HG03066 (cell line): ENCODE measurements around the gene CPA4.
"Not testable (repeated sequence)": the region's sequence is repeated elsewhere in the genome, so short reads cannot be mapped to it uniquely, and the experiment has no call there.

Experiments used
- ATAC-seq: cut with Tn5 transposase; IDR thresholded peaks from one replicate; pipeline ENCODE4 v1.9.1; 2021; ENCODE audit warnings: low read depth; ENCODE audit not compliant: unreplicated experiment

Gene CPA4

DNA sequence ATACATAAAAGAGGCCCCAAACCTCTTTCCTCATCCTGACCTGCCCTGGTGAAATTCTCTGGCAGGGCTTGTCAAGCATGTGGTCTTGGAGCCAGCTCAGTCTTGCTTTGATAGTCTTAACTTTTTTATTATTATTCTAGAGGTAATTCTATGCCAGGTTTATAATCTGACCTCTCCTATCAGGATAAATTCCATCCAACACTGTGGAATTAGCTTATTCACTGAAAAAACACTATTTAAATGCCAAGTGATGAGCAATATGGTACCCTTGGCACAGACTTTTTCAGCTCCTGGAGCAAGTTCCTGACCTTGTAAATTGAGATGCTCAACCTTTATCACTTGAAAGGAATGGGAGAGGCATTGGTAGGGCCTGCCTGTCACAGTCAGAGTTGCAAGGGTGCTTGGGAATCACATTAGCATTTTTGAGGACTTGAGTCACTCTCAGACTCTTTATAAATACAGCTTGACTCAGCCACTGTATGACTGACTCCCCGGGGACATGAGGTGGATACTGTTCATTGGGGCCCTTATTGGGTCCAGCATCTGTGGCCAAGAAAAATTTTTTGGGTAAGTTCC lies at the start of gene CPA4:
Gene CPA4 (plus strand): TSS at position 480 of the 576 bp plus-strand sequence. CDS start 20 bp downstream, at position 500.
- ATAC-seq, result no peak

DNA sequence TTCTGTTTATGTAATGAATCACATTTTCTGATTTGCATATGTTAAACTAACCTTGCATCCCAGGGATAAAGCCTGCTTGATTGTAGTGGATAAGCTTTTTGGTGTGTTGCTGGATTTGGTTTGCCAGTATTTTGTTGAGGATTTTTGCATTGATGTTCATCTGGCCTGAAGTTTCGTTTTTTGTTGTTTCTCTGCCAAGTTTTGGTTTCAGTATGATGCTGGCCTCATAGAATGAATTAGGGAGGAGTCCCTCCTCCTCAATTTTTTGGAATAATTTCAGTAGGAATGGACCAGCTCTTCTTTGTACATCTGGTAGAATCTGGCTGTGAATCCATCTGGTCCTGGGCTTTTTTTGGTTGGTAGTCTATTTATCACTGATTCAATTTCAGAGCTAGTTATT lies 49.5 kb upstream of the CPA4 start:
- ATAC-seq, result not testable (repeated sequence)

- not testable (repeated sequence) for ATAC-seq
These were observed 46.5 kb upstream of the CPA4 start for GRCh38 chr7:130246491-130246890.

- ATAC-seq, result not testable (repeated sequence)
These were observed 44.1 kb upstream of the CPA4 start for GRCh38 chr7:130248842-130249241.

DNA sequence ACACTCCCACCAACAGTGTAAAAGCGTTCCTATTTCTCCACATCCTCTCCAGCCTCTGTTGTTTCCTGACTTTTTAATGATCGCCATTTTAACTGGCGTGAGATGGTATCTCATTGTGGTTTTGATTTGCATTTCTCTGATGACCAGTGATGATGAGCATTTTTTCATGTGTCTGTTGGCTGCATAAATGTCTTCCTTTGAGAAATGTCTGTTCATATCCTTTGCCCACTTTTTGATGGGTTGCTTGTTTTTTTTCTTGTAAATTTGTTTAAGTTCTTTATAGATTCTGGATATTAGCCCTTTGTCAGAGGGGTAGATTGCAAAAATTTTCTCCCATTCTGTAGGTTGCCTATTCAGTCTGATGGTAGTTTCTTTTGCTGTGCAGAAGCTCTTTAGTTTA lies 43.3 kb upstream of the CPA4 start:
- ATAC-seq, result not testable (repeated sequence)

DNA sequence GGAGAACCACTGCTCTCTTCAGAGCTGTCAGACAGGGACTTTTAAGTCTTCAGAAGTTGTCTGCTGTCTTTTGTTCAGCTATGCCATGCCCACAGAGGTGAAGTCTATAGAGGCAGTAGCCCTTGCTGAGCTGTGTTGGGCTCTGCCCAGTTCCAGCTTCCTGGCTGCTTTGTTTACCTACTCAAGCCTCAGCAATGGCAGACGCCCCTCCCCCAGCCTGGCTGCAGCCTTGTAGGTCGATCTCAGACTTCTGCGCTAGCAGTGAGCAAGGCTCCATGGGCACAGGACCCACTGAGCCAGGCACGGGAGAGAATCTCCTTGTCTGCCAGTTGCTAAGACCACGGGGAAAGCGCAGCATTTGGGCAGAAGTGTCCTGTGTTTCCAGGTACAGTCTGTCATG lies 38.4 kb upstream of the CPA4 start:
- ATAC-seq, result no peak

DNA sequence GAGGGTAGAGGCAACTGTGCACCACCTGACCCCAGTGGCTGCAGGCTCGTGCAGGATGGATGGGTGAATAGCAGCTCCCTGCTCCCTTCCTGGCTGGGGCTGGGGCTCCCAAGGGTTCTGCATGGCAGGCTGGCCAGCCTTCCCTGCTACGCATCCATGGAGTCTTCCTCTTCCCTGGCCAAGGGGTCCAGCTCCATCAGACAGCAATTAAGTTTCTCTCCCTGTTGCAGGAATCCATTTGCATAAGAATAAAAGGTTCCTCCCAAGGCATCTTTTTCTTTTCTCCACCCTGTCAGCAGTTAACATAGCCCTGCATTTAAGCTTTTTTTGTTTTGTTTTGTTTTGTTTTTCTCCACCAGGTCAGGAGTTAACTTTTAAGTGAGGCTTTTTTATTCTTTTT lies 36.3 kb upstream of the CPA4 start:
- ATAC-seq, result no peak

GRCh38 chr7:130258494-130259078 lies 34.4 kb upstream of the CPA4 start:
- ATAC-seq, result no peak

DNA sequence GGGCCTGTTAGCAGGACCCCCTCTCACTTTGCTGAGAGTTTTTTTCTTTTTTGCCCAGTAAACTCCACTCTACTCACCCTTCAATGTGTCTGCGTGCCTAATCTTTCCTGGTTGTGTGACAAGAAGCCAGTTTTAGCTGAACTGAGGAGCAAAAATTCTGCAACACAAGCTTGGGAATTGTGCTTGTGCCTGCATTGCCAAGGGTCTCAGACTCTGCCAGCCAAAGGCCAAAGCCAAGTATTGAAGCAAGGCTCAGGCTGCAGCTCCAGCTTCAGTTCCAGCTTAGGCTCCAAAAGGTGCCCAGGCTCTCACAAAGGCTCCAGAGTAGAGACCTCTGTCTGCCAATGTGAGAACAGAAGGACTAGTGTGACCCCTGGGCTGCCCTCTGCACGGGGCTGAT lies 30.5 kb upstream of the CPA4 start:
- no peak for ATAC-seq

DNA sequence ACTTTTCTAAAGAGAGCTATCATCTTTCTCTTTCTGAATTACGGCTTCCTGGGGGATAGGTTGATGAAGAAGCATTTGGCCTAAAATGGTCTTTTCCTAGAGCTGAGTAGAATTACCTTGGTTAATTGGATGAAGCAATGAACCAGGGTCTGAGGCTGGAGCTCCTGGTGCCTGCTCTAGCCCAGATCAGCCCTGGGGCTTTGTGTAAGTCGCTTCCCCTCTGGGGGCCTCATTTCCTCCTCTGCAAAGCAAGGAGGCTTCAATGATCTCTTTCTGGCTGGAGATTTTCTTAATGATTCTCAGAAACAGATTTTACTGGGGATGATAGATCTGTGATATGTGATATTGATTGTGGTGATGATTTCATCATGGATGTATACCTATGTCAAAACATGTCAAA lies 29.8 kb upstream of the CPA4 start:
- ATAC-seq, result no peak

DNA sequence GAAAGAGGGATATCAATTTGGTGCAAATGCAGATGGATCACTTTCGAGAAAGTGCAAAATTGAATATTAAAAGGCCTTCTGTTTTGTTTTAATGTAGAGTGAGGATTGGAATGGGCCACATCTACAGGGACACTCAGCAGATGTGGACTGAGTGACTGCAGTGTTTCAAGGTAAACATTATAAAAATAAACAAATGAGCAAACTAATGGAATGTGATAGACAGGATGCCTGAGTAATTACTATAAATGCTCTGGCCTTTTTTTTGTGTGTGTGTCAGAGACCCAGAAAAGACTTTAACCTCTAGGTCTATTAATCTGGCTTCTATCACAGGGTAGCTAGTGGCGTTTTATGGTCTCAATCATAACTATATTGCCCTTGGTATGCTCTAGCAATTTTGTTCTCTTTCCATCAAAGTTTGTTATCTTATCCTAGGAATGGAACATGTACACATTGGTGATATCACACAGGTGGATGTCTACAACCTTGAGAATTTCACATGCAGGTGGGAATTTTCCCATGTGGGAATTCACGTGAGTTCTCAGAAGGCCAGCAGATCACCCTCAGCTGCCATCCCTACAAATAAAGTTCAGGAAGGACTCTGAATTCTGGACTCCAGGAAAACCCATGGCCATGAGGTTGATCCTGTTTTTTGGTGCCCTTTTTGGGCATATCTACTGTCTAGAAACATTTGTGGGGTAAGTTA lies 26.6 kb upstream of the CPA4 start, which contains the start of gene CPA2:
Gene CPA2 (plus strand): TSS at position 606 of the 703 bp plus-strand sequence. CDS start 19 bp downstream, at position 625.
- no peak for ATAC-seq

DNA sequence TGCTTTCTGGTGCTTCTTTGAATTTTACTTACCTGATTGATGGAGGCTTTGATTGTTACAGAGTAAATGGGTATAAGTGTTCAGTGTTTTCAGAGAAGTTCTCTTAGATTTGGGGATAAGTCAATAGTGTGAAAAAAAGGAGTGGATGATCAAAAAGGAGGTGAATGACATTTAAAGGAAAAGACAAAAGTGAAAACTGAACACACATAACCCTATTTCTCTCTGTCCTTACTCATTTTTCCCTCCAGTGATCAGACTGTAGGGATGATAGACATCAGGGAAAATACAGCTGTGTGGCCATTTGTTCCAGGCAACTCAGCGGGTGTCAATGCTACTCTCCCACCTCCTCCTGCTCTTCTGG lies 26.0 kb upstream of the CPA4 start:
- ATAC-seq, result no peak

- ATAC-seq, result no peak
These were observed 24.3 kb upstream of the CPA4 start for GRCh38 chr7:130268463-130269317.

- no peak for ATAC-seq
These were observed 23.7 kb upstream of the CPA4 start for GRCh38 chr7:130269318-130269694.

- ATAC-seq, result no peak
These were observed 21.8 kb upstream of the CPA4 start for GRCh38 chr7:130270947-130271800.

GRCh38 chr7:130272381-130273080 lies 20.4 kb upstream of the CPA4 start:
- no peak for ATAC-seq

- no peak for ATAC-seq
These were observed 19.7 kb upstream of the CPA4 start for GRCh38 chr7:130273081-130273932.

DNA sequence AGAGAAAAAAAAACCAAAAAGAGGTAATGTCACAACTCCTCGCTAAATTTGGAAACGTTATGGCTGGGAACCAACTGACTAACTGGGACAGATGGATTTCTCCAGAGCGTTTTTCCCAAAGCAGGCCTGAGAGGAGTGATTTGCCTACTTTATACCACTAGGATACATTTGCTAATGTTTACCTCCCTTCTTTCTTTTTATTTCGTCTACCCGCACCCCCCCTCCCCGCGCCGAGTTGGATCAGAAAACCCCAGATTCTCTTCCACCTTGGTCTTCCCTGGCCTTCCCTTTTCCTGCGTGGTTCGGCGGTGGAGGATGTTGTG lies 19.1 kb upstream of the CPA4 start:
- ATAC-seq, result no peak

GRCh38 chr7:130274296-130274695 lies 18.7 kb upstream of the CPA4 start:
- ATAC-seq, result no peak
